ENCODE results near the gene CCDC146. TPM values are rescaled to one million over a fixed set of nuclear protein-coding genes. Genes with fewer than 3 reads are reported as not detected.
A peak's percentile ranks its signal among the peaks of the same experiment; 100 is the strongest.

Gene CCDC146
- total RNA-seq, 1 experiment from 2014 or later = 3.3 TPM

GRCh38 chr7:77306231-77307067, 184.0 kb downstream of the CCDC146 start:
- DNase-seq (ENCODE audit: low read depth) = no peak
- in situ Hi-C loops (cut with HindIII; ENCODE audit: low pct_unique_long_range_greater_than_20kb, low sequenced_read_pairs) = no loop called here

- no peak for DNase-seq (ENCODE audit: low read depth)
- in situ Hi-C loops (cut with HindIII; ENCODE audit: low pct_unique_long_range_greater_than_20kb, low sequenced_read_pairs) = no loop called here
These were observed 186.4 kb downstream of the CCDC146 start for GRCh38 chr7:77308792-77309191.

- in situ Hi-C loops (cut with HindIII; ENCODE audit: low pct_unique_long_range_greater_than_20kb, low sequenced_read_pairs) = no loop called here
- DNase-seq (ENCODE audit: low read depth) = peak; percentile 61
These were observed 187.4 kb downstream of the CCDC146 start for GRCh38 chr7:77309714-77310220.

- in situ Hi-C loops (cut with HindIII; ENCODE audit: low pct_unique_long_range_greater_than_20kb, low sequenced_read_pairs) = no loop called here
- no peak for DNase-seq (ENCODE audit: low read depth)
These were observed 188.6 kb downstream of the CCDC146 start for GRCh38 chr7:77310982-77311381.

GRCh38 chr7:77313085-77313484, 190.7 kb downstream of the CCDC146 start:
- in situ Hi-C loops (cut with HindIII; ENCODE audit: low pct_unique_long_range_greater_than_20kb, low sequenced_read_pairs) = no loop called here
- no peak for DNase-seq (ENCODE audit: low read depth)

GRCh38 chr7:77313876-77314480, 191.6 kb downstream of the CCDC146 start:
- in situ Hi-C loops (cut with HindIII; ENCODE audit: low pct_unique_long_range_greater_than_20kb, low sequenced_read_pairs) = no loop called here
- DNase-seq (ENCODE audit: low read depth) = no peak

GRCh38 chr7:77315182-77315591, 192.8 kb downstream of the CCDC146 start:
- no peak for DNase-seq (ENCODE audit: low read depth)
- in situ Hi-C loops (cut with HindIII; ENCODE audit: low pct_unique_long_range_greater_than_20kb, low sequenced_read_pairs) = no loop called here

GRCh38 chr7:77316219-77316978, 194.0 kb downstream of the CCDC146 start:
- DNase-seq (ENCODE audit: low read depth) = no peak
- in situ Hi-C loops (cut with HindIII; ENCODE audit: low pct_unique_long_range_greater_than_20kb, low sequenced_read_pairs) = no loop called here

GRCh38 chr7:77318019-77318418, 195.6 kb downstream of the CCDC146 start:
- in situ Hi-C loops (cut with HindIII; ENCODE audit: low pct_unique_long_range_greater_than_20kb, low sequenced_read_pairs) = no loop called here

GRCh38 chr7:77320137-77320536, 197.7 kb downstream of the CCDC146 start:
- in situ Hi-C loops (cut with HindIII; ENCODE audit: low pct_unique_long_range_greater_than_20kb, low sequenced_read_pairs) = no loop called here
- DNase-seq (ENCODE audit: low read depth) = no peak

More at GRCh38 chr7:77318019-77318418, 195.6 kb downstream of the CCDC146 start:
- DNase-seq (ENCODE audit: low read depth) = no peak

- in situ Hi-C loops (cut with HindIII; ENCODE audit: low pct_unique_long_range_greater_than_20kb, low sequenced_read_pairs) = no loop called here
- no peak for DNase-seq (ENCODE audit: low read depth)
These were observed 198.3 kb downstream of the CCDC146 start for GRCh38 chr7:77320714-77321113.

GRCh38 chr7:77321300-77321699, 198.9 kb downstream of the CCDC146 start:
- DNase-seq (ENCODE audit: low read depth) = no peak
- in situ Hi-C loops (cut with HindIII; ENCODE audit: low pct_unique_long_range_greater_than_20kb, low sequenced_read_pairs) = no loop called here

GRCh38 chr7:77326131-77326530, 203.7 kb downstream of the CCDC146 start:
- peak; percentile 38 for DNase-seq (ENCODE audit: low read depth)
- in situ Hi-C loops (cut with HindIII; ENCODE audit: low pct_unique_long_range_greater_than_20kb, low sequenced_read_pairs) = no loop called here

- in situ Hi-C loops (cut with HindIII; ENCODE audit: low pct_unique_long_range_greater_than_20kb, low sequenced_read_pairs) = no loop called here
- peak; percentile 48 for DNase-seq (ENCODE audit: low read depth)
These were observed 204.9 kb downstream of the CCDC146 start for GRCh38 chr7:77327067-77327931.

GRCh38 chr7:77327932-77328628, 205.7 kb downstream of the CCDC146 start:
- in situ Hi-C loops (cut with HindIII; ENCODE audit: low pct_unique_long_range_greater_than_20kb, low sequenced_read_pairs) = no loop called here
- no peak for DNase-seq (ENCODE audit: low read depth)

- no peak for DNase-seq (ENCODE audit: low read depth)
- in situ Hi-C loops (cut with HindIII; ENCODE audit: low pct_unique_long_range_greater_than_20kb, low sequenced_read_pairs) = no loop called here
These were observed 206.3 kb downstream of the CCDC146 start for GRCh38 chr7:77328669-77329068.

GRCh38 chr7:77329466-77330168, 207.2 kb downstream of the CCDC146 start:
- in situ Hi-C loops (cut with HindIII; ENCODE audit: low pct_unique_long_range_greater_than_20kb, low sequenced_read_pairs) = no loop called here
- DNase-seq (ENCODE audit: low read depth) = no peak

Measured in Caki2 (cell line).